SK-N-SH (cell line): ENCODE results near the gene FKBP2. TPM values are rescaled to one million over a fixed set of nuclear protein-coding genes. Genes with fewer than 3 reads are reported as not detected.

Experiments
- CTCF ChIA-PET: fragments of 300-600, 350-600 bp; formaldehyde crosslinking; extraction: SDS; loops from one replicate; lab custom pipeline; 2021; lab: Yijun Ruan, JAX
- POLR2A ChIA-PET: fragments of 350-600 bp; sonication (Branson Sonifier 250); formaldehyde crosslinking; extraction: SDS; loops from one replicate; lab custom pipeline; 2020; ENCODE audit warnings: antibody characterized with exemption, inconsistent platforms; lab: Yijun Ruan, JAX
- DNase-seq: peaks from one replicate; pipeline ENCODE4 v3.0.0; 2012
- H2AFZ ChIP-seq: fragments of 200-600 bp; sonication (generic); 2 replicates; pipeline ENCODE4 v1.8.1; 2016; ENCODE audit warnings: antibody characterized with exemption, mild to moderate bottlenecking, low read depth
- H3F3A ChIP-seq: fragments of 200-600 bp; sonication (generic); replicated peaks from 2 replicates; pipeline ENCODE3; 2016; ENCODE audit warnings: antibody characterized with exemption, mild to moderate bottlenecking; ENCODE audit not compliant: insufficient read depth
- H3K27ac ChIP-seq, 2 experiments: fragments of 200-500 bp in 1 of 2; fragments of 200-600 bp in 1 of 2; sonication (Bioruptor generic) in 1 of 2; sonication (generic), shearing (Covaris generic) in 1 of 2; 2 replicates each; pipeline versions ENCODE4 v1.5.1 to v1.6.1; 2014 to 2016; ENCODE audit warnings: low read depth in 2 of 2, inconsistent platforms in 1 of 2, low read length in 1 of 2, mild to moderate bottlenecking in 1 of 2, mixed read lengths in 1 of 2
- H3K27me3 ChIP-seq: fragments of 200-600 bp; sonication (generic), shearing (Covaris generic); 2 replicates; pipeline ENCODE4 v1.6.1; 2016; ENCODE audit warnings: mixed run types; ENCODE audit not compliant: insufficient read depth
- H3K36me3 ChIP-seq, 2 experiments: fragments of 200-500 bp in 1 of 2; fragments of 200-600 bp in 1 of 2; sonication (Bioruptor generic) in 1 of 2; sonication (generic) in 1 of 2; replicated peaks in 1 of 2; 2 replicates each; pipeline versions ENCODE3 to v1.5.1; 2014 to 2016; ENCODE audit warnings: low read length in 1 of 2, mild to moderate bottlenecking in 1 of 2; ENCODE audit not compliant: insufficient read depth in 2 of 2, control insufficient read depth in 1 of 2
- H3K4me1 ChIP-seq, 2 experiments: fragments of 200-500 bp in 1 of 2; fragments of 200-600 bp in 1 of 2; sonication (Bioruptor generic) in 1 of 2; sonication (generic), shearing (Covaris generic) in 1 of 2; 2 replicates each; pipeline versions ENCODE4 v1.5.1 to v1.6.1; 2014 to 2016; ENCODE audit warnings: low read depth in 1 of 2, low read length in 1 of 2, mixed run types in 1 of 2; ENCODE audit not compliant: insufficient read depth in 2 of 2, control insufficient read depth in 1 of 2
- H3K4me2 ChIP-seq: fragments of 200-600 bp; sonication (generic), shearing (Covaris generic); 2 replicates; pipeline ENCODE4 v1.6.1; 2017; ENCODE audit warnings: mixed run types
- H3K4me3 ChIP-seq, 2 experiments: fragments of 200-500 bp in 1 of 2; fragments of 200-600 bp in 1 of 2; sonication (Bioruptor generic) in 1 of 2; sonication (generic), shearing (Covaris generic) in 1 of 2; 2 replicates each; pipeline versions ENCODE4 v1.5.1 to v1.8.1; 2014 to 2016; ENCODE audit warnings: low read depth in 2 of 2, inconsistent platforms in 1 of 2, low read length in 1 of 2, mild to moderate bottlenecking in 1 of 2, mixed read lengths in 1 of 2, moderate library complexity in 1 of 2
- H3K79me2 ChIP-seq: fragments of 200-600 bp; sonication (generic); 2 replicates; pipeline ENCODE4 v1.8.1; 2017; ENCODE audit warnings: mild to moderate bottlenecking; ENCODE audit not compliant: insufficient read depth
- H3K9ac ChIP-seq: fragments of 200-600 bp; sonication (generic); 2 replicates; pipeline ENCODE4 v1.6.1; 2017; ENCODE audit warnings: mixed run types
- H3K9me2 ChIP-seq: fragments of 200-600 bp; sonication (generic); 2 replicates; pipeline ENCODE4 v1.6.1; 2017; ENCODE audit warnings: mixed run types
- H3K9me3 ChIP-seq: fragments of 200-600 bp; sonication (generic); 2 replicates; pipeline ENCODE4 v1.6.1; 2017; ENCODE audit warnings: mixed run types, mild to moderate bottlenecking, moderate library complexity
- H4K20me1 ChIP-seq: fragments of 200-600 bp; sonication (generic); 2 replicates; pipeline ENCODE4 v1.6.1; 2017; ENCODE audit warnings: mild to moderate bottlenecking, mixed run types; ENCODE audit not compliant: insufficient read depth
- ELF1 ChIP-seq: IDR thresholded peaks from 2 replicates; pipeline ENCODE4 v1.4.0; 2012
- EZH2phosphoT487 ChIP-seq: fragments of 200-600 bp; sonication (generic); IDR thresholded peaks from 2 replicates; pipeline ENCODE4 v1.6.1; 2017; ENCODE audit warnings: low read depth, mixed run types, mild to moderate bottlenecking, antibody characterized with exemption, moderate library complexity, borderline replicate concordance
- FOSL2 ChIP-seq: IDR thresholded peaks from 2 replicates; pipeline ENCODE4 v1.4.0; 2012; ENCODE audit warnings: low read depth, mild to moderate bottlenecking, moderate library complexity, borderline replicate concordance
- GATA2 ChIP-seq: sonication (generic); formaldehyde crosslinking; IDR thresholded peaks from 2 replicates; pipeline ENCODE4 v1.5.0; 2020; ENCODE audit warnings: mild to moderate bottlenecking, missing genetic modification reagents
- JUND ChIP-seq: IDR thresholded peaks from 2 replicates; pipeline ENCODE4 v1.4.0; 2012
- MEF2A ChIP-seq: IDR thresholded peaks from 2 replicates; pipeline ENCODE4 v1.4.0; 2012; ENCODE audit warnings: low read depth, borderline replicate concordance
- MXI1 ChIP-seq: IDR thresholded peaks from 2 replicates; pipeline ENCODE4 v1.6.1; 2012; ENCODE audit warnings: mild to moderate bottlenecking, low read depth, low read length, improper control_type of control experiment
- NFIC ChIP-seq: IDR thresholded peaks from 2 replicates; pipeline ENCODE4 v1.4.0; 2012; ENCODE audit warnings: borderline replicate concordance
- POLR2AphosphoS5 ChIP-seq: IDR thresholded peaks from 2 replicates; pipeline ENCODE4 v1.6.1; 2012; ENCODE audit warnings: low read depth, low read length
- RCOR1 ChIP-seq: fragments of 150-350 bp; IDR thresholded peaks from 2 replicates; pipeline ENCODE4 v1.6.1; 2017; ENCODE audit warnings: antibody characterized with exemption, low read length
- RXRA ChIP-seq: IDR thresholded peaks from 2 replicates; pipeline ENCODE4 v1.4.0; 2012; ENCODE audit warnings: low read depth, mild to moderate bottlenecking, borderline replicate concordance
- SIN3A ChIP-seq: IDR thresholded peaks from 2 replicates; pipeline ENCODE4 v1.6.1; 2012; ENCODE audit warnings: low read depth, mild to moderate bottlenecking, low read length, moderate library complexity, borderline replicate concordance
- TEAD4 ChIP-seq: IDR thresholded peaks from 2 replicates; pipeline ENCODE4 v1.4.0; 2012; ENCODE audit warnings: mild to moderate bottlenecking, borderline replicate concordance; ENCODE audit not compliant: insufficient read depth
- YY1 ChIP-seq: IDR thresholded peaks from 2 replicates; pipeline ENCODE4 v1.4.0; 2012; ENCODE audit warnings: low read depth, mild to moderate bottlenecking
- WGBS: methylation state at CpG from one replicate; pipeline ENCODE4 v1.1.6; 2017; ENCODE audit warnings: low lambda C conversion rate; 5-methylcytosine and 5-hydroxymethylcytosine counted together
- polyA plus RNA-seq, 3 experiments: library from polyadenylated mRNA; depleted of rRNA; stranded (reverse); fragments of >200 nt; gene quantifications; 2 replicates each; pipeline ENCODE4 v1.2.3, GENCODE V29; 2012
- TF ChIP-seq, protein P1 (sequence below): IDR thresholded peaks from 2 replicates; pipeline ENCODE4 v1.6.1; 2012; ENCODE audit warnings: mild to moderate bottlenecking, low read depth, low read length, moderate library complexity
- TF ChIP-seq, protein P2 (sequence below): IDR thresholded peaks from 2 replicates; pipeline ENCODE4 v1.4.0; 2012; ENCODE audit warnings: low read depth, borderline replicate concordance
- TF ChIP-seq, protein P3 (sequence below): fragments of 150-350 bp; IDR thresholded peaks from 2 replicates; pipeline ENCODE4 v1.6.1; 2017; ENCODE audit warnings: antibody characterized with exemption, low read length, low read depth, borderline replicate concordance
- TF ChIP-seq, protein P4 (sequence below): fragments of 150-350 bp; IDR thresholded peaks from 2 replicates; pipeline ENCODE4 v1.6.1; 2016; ENCODE audit warnings: mild to moderate bottlenecking, low read depth, low read length

FKBP2 gene
- polyA plus RNA-seq, 1 of the 3 experiments (the other 2 are of a cell fraction): 127 TPM

DNA sequence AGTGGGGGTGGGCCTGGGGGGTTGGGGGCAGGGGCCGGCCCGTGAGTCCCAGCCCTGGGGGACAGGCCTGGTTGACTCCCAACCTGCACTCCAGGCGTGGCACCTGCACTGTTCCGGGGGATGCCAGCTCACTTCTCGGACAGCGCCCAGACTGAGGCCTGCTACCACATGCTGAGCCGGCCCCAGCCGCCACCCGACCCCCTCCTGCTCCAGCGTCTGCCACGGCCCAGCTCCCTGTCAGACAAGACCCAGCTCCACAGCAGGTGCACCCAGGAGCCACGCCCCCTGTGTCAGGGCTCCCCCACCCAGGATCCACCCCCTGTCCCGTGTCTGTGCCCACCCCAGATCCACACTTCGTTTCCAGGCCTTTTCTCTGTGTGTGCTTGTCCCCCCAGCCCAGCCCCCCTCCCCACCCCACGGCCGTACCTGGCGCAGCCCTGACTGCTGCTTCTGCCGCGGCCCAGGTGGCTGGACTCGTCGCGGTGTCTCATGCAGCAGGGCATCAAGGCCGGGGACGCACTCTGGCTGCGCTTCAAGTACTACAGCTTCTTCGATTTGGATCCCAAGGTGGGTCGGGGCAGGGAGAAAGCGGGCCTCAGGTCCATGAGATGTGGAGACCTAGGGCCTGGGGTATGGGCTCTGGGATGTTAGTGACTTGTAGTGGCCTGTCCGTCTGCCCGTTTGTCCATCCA, 29.6 kb upstream of the FKBP2 start:
- no peaks in the 10 kb centered on the region for H3K9me2 ChIP-seq
- peak; percentile 26 for DNase-seq
- H3F3A ChIP-seq: peaks cover 3% of the 10 kb centered on the region
- no peaks in the 10 kb centered on the region for H3K9me3 ChIP-seq
- no peak overlapping the region for H3K4me3 ChIP-seq
- H2AFZ ChIP-seq: no peak overlapping the region
- no peak overlapping the region for H3K4me2 ChIP-seq
- H3K27me3 ChIP-seq: no peaks in the 10 kb centered on the region
- WGBS: 91% methylated on average over 21 of the region's 30 CpGs
- ChIA-PET CTCF (interaction anchor here (2.1 kb wide), 1 partner anchor 93 kb away, joined by 5 read pairs; no protein-coding TSS in a partner anchor), POLR2A (interaction anchor here (0.6 to 1.4 kb wide), 2 partner anchors 12 to 383 kb away, joined by 3 to 5 read pairs; no protein-coding TSS in a partner anchor)
- no peak overlapping the region for H3K27ac ChIP-seq
- TF ChIP-seq FOSL2 (no peak), POLR2AphosphoS5 (no peak), RXRA (no peak), MEF2A (no peak), NFIC (no peak), JUND (no peak), GATA2 (CRISPR knock-in tag) (no peak), RCOR1 (no peak), ELF1 (no peak), TEAD4 (no peak), SIN3A (no peak), MXI1 (no peak), YY1 (no peak), EZH2phosphoT487 (no peak)
- TF ChIP-seq, protein P1, sequence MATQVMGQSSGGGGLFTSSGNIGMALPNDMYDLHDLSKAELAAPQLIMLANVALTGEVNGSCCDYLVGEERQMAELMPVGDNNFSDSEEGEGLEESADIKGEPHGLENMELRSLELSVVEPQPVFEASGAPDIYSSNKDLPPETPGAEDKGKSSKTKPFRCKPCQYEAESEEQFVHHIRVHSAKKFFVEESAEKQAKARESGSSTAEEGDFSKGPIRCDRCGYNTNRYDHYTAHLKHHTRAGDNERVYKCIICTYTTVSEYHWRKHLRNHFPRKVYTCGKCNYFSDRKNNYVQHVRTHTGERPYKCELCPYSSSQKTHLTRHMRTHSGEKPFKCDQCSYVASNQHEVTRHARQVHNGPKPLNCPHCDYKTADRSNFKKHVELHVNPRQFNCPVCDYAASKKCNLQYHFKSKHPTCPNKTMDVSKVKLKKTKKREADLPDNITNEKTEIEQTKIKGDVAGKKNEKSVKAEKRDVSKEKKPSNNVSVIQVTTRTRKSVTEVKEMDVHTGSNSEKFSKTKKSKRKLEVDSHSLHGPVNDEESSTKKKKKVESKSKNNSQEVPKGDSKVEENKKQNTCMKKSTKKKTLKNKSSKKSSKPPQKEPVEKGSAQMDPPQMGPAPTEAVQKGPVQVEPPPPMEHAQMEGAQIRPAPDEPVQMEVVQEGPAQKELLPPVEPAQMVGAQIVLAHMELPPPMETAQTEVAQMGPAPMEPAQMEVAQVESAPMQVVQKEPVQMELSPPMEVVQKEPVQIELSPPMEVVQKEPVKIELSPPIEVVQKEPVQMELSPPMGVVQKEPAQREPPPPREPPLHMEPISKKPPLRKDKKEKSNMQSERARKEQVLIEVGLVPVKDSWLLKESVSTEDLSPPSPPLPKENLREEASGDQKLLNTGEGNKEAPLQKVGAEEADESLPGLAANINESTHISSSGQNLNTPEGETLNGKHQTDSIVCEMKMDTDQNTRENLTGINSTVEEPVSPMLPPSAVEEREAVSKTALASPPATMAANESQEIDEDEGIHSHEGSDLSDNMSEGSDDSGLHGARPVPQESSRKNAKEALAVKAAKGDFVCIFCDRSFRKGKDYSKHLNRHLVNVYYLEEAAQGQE: no peak
- TF ChIP-seq, protein P2, sequence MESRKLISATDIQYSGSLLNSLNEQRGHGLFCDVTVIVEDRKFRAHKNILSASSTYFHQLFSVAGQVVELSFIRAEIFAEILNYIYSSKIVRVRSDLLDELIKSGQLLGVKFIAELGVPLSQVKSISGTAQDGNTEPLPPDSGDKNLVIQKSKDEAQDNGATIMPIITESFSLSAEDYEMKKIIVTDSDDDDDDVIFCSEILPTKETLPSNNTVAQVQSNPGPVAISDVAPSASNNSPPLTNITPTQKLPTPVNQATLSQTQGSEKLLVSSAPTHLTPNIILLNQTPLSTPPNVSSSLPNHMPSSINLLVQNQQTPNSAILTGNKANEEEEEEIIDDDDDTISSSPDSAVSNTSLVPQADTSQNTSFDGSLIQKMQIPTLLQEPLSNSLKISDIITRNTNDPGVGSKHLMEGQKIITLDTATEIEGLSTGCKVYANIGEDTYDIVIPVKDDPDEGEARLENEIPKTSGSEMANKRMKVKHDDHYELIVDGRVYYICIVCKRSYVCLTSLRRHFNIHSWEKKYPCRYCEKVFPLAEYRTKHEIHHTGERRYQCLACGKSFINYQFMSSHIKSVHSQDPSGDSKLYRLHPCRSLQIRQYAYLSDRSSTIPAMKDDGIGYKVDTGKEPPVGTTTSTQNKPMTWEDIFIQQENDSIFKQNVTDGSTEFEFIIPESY: no peak
- TF ChIP-seq, protein P3, sequence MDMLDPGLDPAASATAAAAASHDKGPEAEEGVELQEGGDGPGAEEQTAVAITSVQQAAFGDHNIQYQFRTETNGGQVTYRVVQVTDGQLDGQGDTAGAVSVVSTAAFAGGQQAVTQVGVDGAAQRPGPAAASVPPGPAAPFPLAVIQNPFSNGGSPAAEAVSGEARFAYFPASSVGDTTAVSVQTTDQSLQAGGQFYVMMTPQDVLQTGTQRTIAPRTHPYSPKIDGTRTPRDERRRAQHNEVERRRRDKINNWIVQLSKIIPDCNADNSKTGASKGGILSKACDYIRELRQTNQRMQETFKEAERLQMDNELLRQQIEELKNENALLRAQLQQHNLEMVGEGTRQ: no peak
- TF ChIP-seq, protein P4, sequence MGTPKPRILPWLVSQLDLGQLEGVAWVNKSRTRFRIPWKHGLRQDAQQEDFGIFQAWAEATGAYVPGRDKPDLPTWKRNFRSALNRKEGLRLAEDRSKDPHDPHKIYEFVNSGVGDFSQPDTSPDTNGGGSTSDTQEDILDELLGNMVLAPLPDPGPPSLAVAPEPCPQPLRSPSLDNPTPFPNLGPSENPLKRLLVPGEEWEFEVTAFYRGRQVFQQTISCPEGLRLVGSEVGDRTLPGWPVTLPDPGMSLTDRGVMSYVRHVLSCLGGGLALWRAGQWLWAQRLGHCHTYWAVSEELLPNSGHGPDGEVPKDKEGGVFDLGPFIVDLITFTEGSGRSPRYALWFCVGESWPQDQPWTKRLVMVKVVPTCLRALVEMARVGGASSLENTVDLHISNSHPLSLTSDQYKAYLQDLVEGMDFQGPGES: no peak
- no peaks in the 10 kb centered on the region for H3K79me2 ChIP-seq
- peaks cover 0 to 24% of the 10 kb centered on the region in 2 experiments; a peak in 3 of 4 replicates for H3K4me1 ChIP-seq
- H4K20me1 ChIP-seq: no peaks in the 10 kb centered on the region
- H3K36me3 ChIP-seq: peaks cover 0 to 3% of the 10 kb centered on the region in 2 experiments
- no peak overlapping the region for H3K9ac ChIP-seq
